Stomach (tissue), 4 donors: ENCODE data around the gene TTYH1.

Source experiments
- POLR2A ChIP-seq, 4 donors: fragments of 450-650 bp; IDR thresholded peaks; one replicate each; pipeline ENCODE4 v1.6.1; 2016; ENCODE audit warnings: antibody characterized with exemption in 4 of 4, control low read depth in 2 of 4, mild to moderate bottlenecking in 1 of 4, moderate library complexity in 1 of 4
- TF ChIP-seq, protein P1 (sequence below), 7 experiments: fragments of 450-650 bp in 4 of 7; fragments of 200-600 bp in 3 of 7; sonication (generic) in 3 of 7; IDR thresholded peaks; one replicate each; pipeline ENCODE4 v1.5.1; 2016 to 2019; ENCODE audit warnings: antibody characterized with exemption in 7 of 7, control low read depth in 2 of 7, mild to moderate bottlenecking in 1 of 7

DNA sequence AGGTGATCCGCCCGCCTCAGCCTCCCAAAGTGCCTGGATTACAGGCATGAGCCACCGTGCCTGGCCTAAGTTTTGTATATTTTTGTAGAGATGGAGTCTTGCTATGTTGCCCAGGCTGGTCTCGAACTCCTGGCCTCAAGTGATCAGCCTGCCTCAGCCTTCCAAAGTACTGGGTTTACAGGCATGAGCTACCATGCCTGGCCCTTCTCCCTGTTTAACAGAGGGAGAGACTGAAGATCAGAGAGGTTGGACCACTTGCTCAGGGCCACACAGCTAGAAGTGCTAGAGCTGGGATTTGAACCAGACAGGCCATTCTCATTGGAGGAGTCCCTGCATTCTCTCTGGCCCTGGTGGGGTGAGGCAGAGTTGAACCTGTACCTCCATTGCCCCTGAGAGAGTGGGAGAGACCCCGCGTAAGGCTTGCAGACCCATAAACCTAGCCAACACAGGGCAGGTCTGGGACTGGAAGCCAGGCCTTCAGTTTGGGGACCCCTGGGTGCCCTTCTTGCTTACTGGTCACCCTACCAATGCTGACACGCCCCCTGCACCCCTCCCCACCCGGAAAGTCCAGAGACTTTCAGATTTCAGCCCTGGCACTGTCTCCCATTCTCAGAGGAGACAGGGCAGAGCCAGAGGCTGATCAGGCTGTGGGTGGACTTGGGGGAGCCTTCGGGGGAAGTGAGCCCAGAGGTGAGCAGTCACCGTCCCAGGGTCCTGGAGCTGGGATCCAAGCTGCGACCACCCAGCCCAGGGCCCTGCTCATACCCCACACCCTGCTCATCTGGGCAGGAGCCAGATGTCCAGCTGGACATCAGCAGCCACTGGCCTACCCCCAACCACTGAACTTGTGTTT lies 13.3 kb downstream of the TTYH1 start:
- TF ChIP-seq, protein P1, sequence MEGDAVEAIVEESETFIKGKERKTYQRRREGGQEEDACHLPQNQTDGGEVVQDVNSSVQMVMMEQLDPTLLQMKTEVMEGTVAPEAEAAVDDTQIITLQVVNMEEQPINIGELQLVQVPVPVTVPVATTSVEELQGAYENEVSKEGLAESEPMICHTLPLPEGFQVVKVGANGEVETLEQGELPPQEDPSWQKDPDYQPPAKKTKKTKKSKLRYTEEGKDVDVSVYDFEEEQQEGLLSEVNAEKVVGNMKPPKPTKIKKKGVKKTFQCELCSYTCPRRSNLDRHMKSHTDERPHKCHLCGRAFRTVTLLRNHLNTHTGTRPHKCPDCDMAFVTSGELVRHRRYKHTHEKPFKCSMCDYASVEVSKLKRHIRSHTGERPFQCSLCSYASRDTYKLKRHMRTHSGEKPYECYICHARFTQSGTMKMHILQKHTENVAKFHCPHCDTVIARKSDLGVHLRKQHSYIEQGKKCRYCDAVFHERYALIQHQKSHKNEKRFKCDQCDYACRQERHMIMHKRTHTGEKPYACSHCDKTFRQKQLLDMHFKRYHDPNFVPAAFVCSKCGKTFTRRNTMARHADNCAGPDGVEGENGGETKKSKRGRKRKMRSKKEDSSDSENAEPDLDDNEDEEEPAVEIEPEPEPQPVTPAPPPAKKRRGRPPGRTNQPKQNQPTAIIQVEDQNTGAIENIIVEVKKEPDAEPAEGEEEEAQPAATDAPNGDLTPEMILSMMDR (IDR thresholded peaks at IDR 0.05): no peak
- no peak for TF ChIP-seq POLR2A (IDR thresholded peaks at IDR 0.05)
